Measurements from ENCODE around the gene CAPN14.

Gene CAPN14

GRCh38 chr2:31192851-31193392, 24.4 kb downstream of the CAPN14 start:
- Histone ChIP-seq H3K4me2 (ENCODE audit: insufficient read depth, low read length, poor library complexity, severe bottlenecking) (no peak overlapping the region), H2BK5ac (ENCODE audit: low read length) (no peak overlapping the region), H2BK120ac (ENCODE audit: low read depth, low read length) (no peak overlapping the region), H3K27me3 (ENCODE audit: control insufficient read depth in 3 of 3, insufficient read depth in 3 of 3, low read depth in 1 of 3, low read length in 3 of 3) (peaks cover 0 to 2% (median 0%) of the 10 kb centered on the region in 3 experiments), H3K79me1 (ENCODE audit: low read depth, low read length) (no peaks in the 10 kb centered on the region), H4K91ac (ENCODE audit: low read depth, low read length, poor library complexity) (no peak overlapping the region), H3K9ac (ENCODE audit: low read depth, low read length, poor library complexity) (no peak overlapping the region), H3K4me3 (ENCODE audit: low read length in 2 of 2) (no peak overlapping the region), H3K14ac (ENCODE audit: low read length) (no peak overlapping the region), H2BK12ac (ENCODE audit: low read length) (no peak overlapping the region), H2AFZ (ENCODE audit: low read length) (no peak overlapping the region), H3K36me3 (replicated peaks in 1 of 2; ENCODE audit: control insufficient read depth in 2 of 2, insufficient read depth in 2 of 2, low read length in 2 of 2) (no peaks in the 10 kb centered on the region), H3K23ac (ENCODE audit: low read depth, low read length, poor library complexity) (no peak overlapping the region), H3K4me1 (ENCODE audit: control insufficient read depth in 2 of 2, insufficient read depth in 1 of 2, low read depth in 1 of 2, low read length in 2 of 2) (no peaks in the 10 kb centered on the region), H3K27ac (replicated peaks; ENCODE audit: low read length) (no peak overlapping the region), H2AK5ac (ENCODE audit: low read depth, low read length) (no peak overlapping the region), H3K4ac (ENCODE audit: low read length) (no peak overlapping the region), H3K9me3 (replicated peaks in 1 of 2; ENCODE audit: control insufficient read depth in 2 of 2, insufficient read depth in 1 of 2, low read depth in 1 of 2, low read length in 2 of 2) (no peaks in the 10 kb centered on the region), H4K8ac (ENCODE audit: low read depth, low read length) (no peak overlapping the region), H2BK15ac (ENCODE audit: low read length) (no peak overlapping the region), H3K18ac (ENCODE audit: low read length) (no peak overlapping the region)
- DNase-seq (ENCODE audit: low spot score), result no peak
- no CpG with 5 or more reads among the region's 12 CpGs for WGBS, 2 donors (ENCODE audit: extremely low coverage in 2 of 2, insufficient read length in 2 of 2, insufficient replicate concordance in 1 of 2)

- Histone ChIP-seq H2BK15ac (ENCODE audit: low read length) (no peak overlapping the region), H2AFZ (ENCODE audit: low read length) (no peak overlapping the region), H4K91ac (ENCODE audit: low read depth, low read length, poor library complexity) (no peak overlapping the region), H3K27ac (replicated peaks; ENCODE audit: low read length) (no peak overlapping the region), H3K4me2 (ENCODE audit: insufficient read depth, low read length, poor library complexity, severe bottlenecking) (no peak overlapping the region), H3K9me3 (replicated peaks in 1 of 2; ENCODE audit: control insufficient read depth in 2 of 2, insufficient read depth in 1 of 2, low read depth in 1 of 2, low read length in 2 of 2) (no peaks in the 10 kb centered on the region), H3K79me1 (ENCODE audit: low read depth, low read length) (no peaks in the 10 kb centered on the region), H2BK5ac (ENCODE audit: low read length) (no peak overlapping the region), H3K4me3 (ENCODE audit: low read length in 2 of 2) (no peak overlapping the region), H3K23ac (ENCODE audit: low read depth, low read length, poor library complexity) (no peak overlapping the region), H2BK12ac (ENCODE audit: low read length) (no peak overlapping the region), H2BK120ac (ENCODE audit: low read depth, low read length) (no peak overlapping the region), H2AK5ac (ENCODE audit: low read depth, low read length) (no peak overlapping the region), H3K36me3 (replicated peaks in 1 of 2; ENCODE audit: control insufficient read depth in 2 of 2, insufficient read depth in 2 of 2, low read length in 2 of 2) (no peaks in the 10 kb centered on the region), H3K18ac (ENCODE audit: low read length) (no peak overlapping the region), H4K8ac (ENCODE audit: low read depth, low read length) (no peak overlapping the region), H3K9ac (ENCODE audit: low read depth, low read length, poor library complexity) (no peak overlapping the region), H3K4me1 (ENCODE audit: control insufficient read depth in 2 of 2, insufficient read depth in 1 of 2, low read depth in 1 of 2, low read length in 2 of 2) (no peaks in the 10 kb centered on the region), H3K27me3 (ENCODE audit: control insufficient read depth in 3 of 3, insufficient read depth in 3 of 3, low read depth in 1 of 3, low read length in 3 of 3) (peaks cover 0 to 2% (median 0%) of the 10 kb centered on the region in 3 experiments), H3K4ac (ENCODE audit: low read length) (no peak overlapping the region), H3K14ac (ENCODE audit: low read length) (no peak overlapping the region)
- no peak for DNase-seq (ENCODE audit: low spot score)
- no CpG with 5 or more reads among the region's 2 CpGs for WGBS, 2 donors (ENCODE audit: extremely low coverage in 2 of 2, insufficient read length in 2 of 2, insufficient replicate concordance in 1 of 2)
Measured at GRCh38 chr2:31192396-31192795, 24.9 kb downstream of the CAPN14 start.

DNA sequence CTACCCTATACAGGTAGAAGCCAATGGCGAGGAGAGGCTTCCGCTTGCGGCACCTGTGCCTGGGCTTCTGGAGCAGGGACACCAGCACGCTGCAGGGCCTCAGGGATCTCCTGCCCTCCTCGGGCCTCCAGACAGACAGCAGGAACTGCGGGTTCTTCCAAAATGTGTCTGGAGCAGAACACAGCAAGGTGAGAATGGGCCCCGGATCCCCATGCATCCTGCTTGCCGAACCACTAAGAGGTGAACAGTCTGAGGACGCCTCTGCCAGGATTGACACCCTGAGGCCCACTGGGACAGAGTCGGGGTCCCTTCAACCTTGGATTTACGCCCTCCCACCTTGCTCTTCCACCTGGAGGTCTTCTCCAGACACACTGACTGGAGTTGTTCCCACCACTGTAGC, 25.4 kb downstream of the CAPN14 start:
- Histone ChIP-seq H3K79me1 (ENCODE audit: low read depth, low read length) (no peaks in the 10 kb centered on the region), H2AK5ac (ENCODE audit: low read depth, low read length) (peak overlapping the region; percentile 45)

GRCh38 chr2:31190188-31190587, 27.1 kb downstream of the CAPN14 start:
- Histone ChIP-seq H2BK120ac (ENCODE audit: low read depth, low read length) (no peak overlapping the region), H3K4me3 (ENCODE audit: low read length in 2 of 2) (no peak overlapping the region), H3K27ac (replicated peaks; ENCODE audit: low read length) (no peak overlapping the region), H3K14ac (ENCODE audit: low read length) (no peak overlapping the region), H3K4ac (ENCODE audit: low read length) (no peak overlapping the region), H3K27me3 (ENCODE audit: control insufficient read depth in 3 of 3, insufficient read depth in 3 of 3, low read depth in 1 of 3, low read length in 3 of 3) (peaks cover 0 to 5% (median 0%) of the 10 kb centered on the region in 3 experiments), H4K91ac (ENCODE audit: low read depth, low read length, poor library complexity) (no peak overlapping the region), H4K8ac (ENCODE audit: low read depth, low read length) (no peak overlapping the region), H2AFZ (ENCODE audit: low read length) (no peak overlapping the region), H3K23ac (ENCODE audit: low read depth, low read length, poor library complexity) (no peak overlapping the region), H3K4me1 (ENCODE audit: control insufficient read depth in 2 of 2, insufficient read depth in 1 of 2, low read depth in 1 of 2, low read length in 2 of 2) (no peaks in the 10 kb centered on the region), H3K9me3 (replicated peaks in 1 of 2; ENCODE audit: control insufficient read depth in 2 of 2, insufficient read depth in 1 of 2, low read depth in 1 of 2, low read length in 2 of 2) (no peaks in the 10 kb centered on the region), H3K4me2 (ENCODE audit: insufficient read depth, low read length, poor library complexity, severe bottlenecking) (no peak overlapping the region), H2BK15ac (ENCODE audit: low read length) (no peak overlapping the region), H2BK12ac (ENCODE audit: low read length) (no peak overlapping the region), H3K79me1 (ENCODE audit: low read depth, low read length) (no peaks in the 10 kb centered on the region), H2AK5ac (ENCODE audit: low read depth, low read length) (no peak overlapping the region), H3K18ac (ENCODE audit: low read length) (no peak overlapping the region), H3K36me3 (replicated peaks in 1 of 2; ENCODE audit: control insufficient read depth in 2 of 2, insufficient read depth in 2 of 2, low read length in 2 of 2) (no peaks in the 10 kb centered on the region), H3K9ac (ENCODE audit: low read depth, low read length, poor library complexity) (no peak overlapping the region), H2BK5ac (ENCODE audit: low read length) (no peak overlapping the region)
- WGBS, 2 donors (ENCODE audit: extremely low coverage in 2 of 2, insufficient read length in 2 of 2, insufficient replicate concordance in 1 of 2), result no CpG with 5 or more reads among the region's 1 CpG
- DNase-seq (ENCODE audit: low spot score), result no peak

More for the DNA sequence above, 25.4 kb downstream of the CAPN14 start:
- H3K4me1 ChIP-seq (ENCODE audit: control insufficient read depth in 2 of 2, insufficient read depth in 1 of 2, low read depth in 1 of 2, low read length in 2 of 2), result no peaks in the 10 kb centered on the region
- no peak overlapping the region for H3K4me2 ChIP-seq (ENCODE audit: insufficient read depth, low read length, poor library complexity, severe bottlenecking)
- no peak overlapping the region for H3K27ac ChIP-seq (replicated peaks; ENCODE audit: low read length)
- no peak overlapping the region for H2BK5ac ChIP-seq (ENCODE audit: low read length)
- H3K23ac ChIP-seq (ENCODE audit: low read depth, low read length, poor library complexity), result no peak overlapping the region
- peaks cover 0 to 2% (median 0%) of the 10 kb centered on the region in 3 experiments for H3K27me3 ChIP-seq (ENCODE audit: control insufficient read depth in 3 of 3, insufficient read depth in 3 of 3, low read depth in 1 of 3, low read length in 3 of 3)
- no peak overlapping the region for H3K9ac ChIP-seq (ENCODE audit: low read depth, low read length, poor library complexity)
- no peak overlapping the region for H3K4ac ChIP-seq (ENCODE audit: low read length)
- H2BK15ac ChIP-seq (ENCODE audit: low read length), result no peak overlapping the region
- H3K9me3 ChIP-seq (replicated peaks in 1 of 2; ENCODE audit: control insufficient read depth in 2 of 2, insufficient read depth in 1 of 2, low read depth in 1 of 2, low read length in 2 of 2), result no peaks in the 10 kb centered on the region
- no peak overlapping the region for H4K8ac ChIP-seq (ENCODE audit: low read depth, low read length)
- H2BK12ac ChIP-seq (ENCODE audit: low read length), result no peak overlapping the region
- H3K4me3 ChIP-seq (ENCODE audit: low read length in 2 of 2), result no peak overlapping the region
- H3K14ac ChIP-seq (ENCODE audit: low read length), result no peak overlapping the region
- no peak overlapping the region for H4K91ac ChIP-seq (ENCODE audit: low read depth, low read length, poor library complexity)
- DNase-seq (ENCODE audit: low spot score), result no peak
- no peaks in the 10 kb centered on the region for H3K36me3 ChIP-seq (replicated peaks in 1 of 2; ENCODE audit: control insufficient read depth in 2 of 2, insufficient read depth in 2 of 2, low read length in 2 of 2)
- H3K18ac ChIP-seq (ENCODE audit: low read length), result no peak overlapping the region
- no peak overlapping the region for H2AFZ ChIP-seq (ENCODE audit: low read length)
- no peak overlapping the region for H2BK120ac ChIP-seq (ENCODE audit: low read depth, low read length)
- WGBS, 2 donors (ENCODE audit: extremely low coverage in 2 of 2, insufficient read length in 2 of 2, insufficient replicate concordance in 1 of 2), result no CpG with 5 or more reads among the region's 11 CpGs
